ENCODE results near the gene GALNT17.

The GALNT17 gene

DNA sequence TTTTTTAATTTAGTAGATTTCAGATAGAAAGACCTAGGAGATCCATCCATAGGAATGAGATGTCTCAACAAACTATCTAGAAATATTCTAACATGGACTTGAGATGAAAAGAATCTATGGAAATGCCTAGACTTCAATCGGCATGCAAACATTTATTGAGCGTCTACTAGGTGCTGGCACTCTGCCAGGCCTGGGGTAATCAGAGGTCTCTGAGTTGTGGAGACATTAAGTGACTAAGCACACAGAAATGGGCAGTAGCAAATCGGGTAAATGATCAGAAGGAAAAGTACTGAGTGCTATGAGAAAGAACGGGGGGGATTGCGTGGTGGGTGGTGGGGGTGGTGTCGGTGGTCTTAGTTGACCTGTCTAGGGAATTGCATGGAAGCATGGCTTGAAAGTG is 466.6 kb downstream of the GALNT17 start:
- POLR2A ChIA-PET (ENCODE audit: low non-redundant PET) = no interaction called here
- CTCF ChIA-PET = no interaction called here

GRCh38 chr7:71601851-71602250 is 469.9 kb downstream of the GALNT17 start:
- CTCF ChIA-PET = no interaction called here

More for the DNA sequence above, 466.6 kb downstream of the GALNT17 start:
- DNase-seq (ENCODE audit: low spot score) = no peak
- TF ChIP-seq, protein P1, sequence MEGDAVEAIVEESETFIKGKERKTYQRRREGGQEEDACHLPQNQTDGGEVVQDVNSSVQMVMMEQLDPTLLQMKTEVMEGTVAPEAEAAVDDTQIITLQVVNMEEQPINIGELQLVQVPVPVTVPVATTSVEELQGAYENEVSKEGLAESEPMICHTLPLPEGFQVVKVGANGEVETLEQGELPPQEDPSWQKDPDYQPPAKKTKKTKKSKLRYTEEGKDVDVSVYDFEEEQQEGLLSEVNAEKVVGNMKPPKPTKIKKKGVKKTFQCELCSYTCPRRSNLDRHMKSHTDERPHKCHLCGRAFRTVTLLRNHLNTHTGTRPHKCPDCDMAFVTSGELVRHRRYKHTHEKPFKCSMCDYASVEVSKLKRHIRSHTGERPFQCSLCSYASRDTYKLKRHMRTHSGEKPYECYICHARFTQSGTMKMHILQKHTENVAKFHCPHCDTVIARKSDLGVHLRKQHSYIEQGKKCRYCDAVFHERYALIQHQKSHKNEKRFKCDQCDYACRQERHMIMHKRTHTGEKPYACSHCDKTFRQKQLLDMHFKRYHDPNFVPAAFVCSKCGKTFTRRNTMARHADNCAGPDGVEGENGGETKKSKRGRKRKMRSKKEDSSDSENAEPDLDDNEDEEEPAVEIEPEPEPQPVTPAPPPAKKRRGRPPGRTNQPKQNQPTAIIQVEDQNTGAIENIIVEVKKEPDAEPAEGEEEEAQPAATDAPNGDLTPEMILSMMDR (conservative IDR thresholded peaks at IDR 0.05; ENCODE audit: low read depth) = no peak
- no peak overlapping the region for H3K27ac ChIP-seq

GRCh38 chr7:71604818-71605414 is 473.0 kb downstream of the GALNT17 start:
- POLR2A ChIA-PET (ENCODE audit: low non-redundant PET) = no interaction called here
- TF ChIP-seq, protein P1 (conservative IDR thresholded peaks at IDR 0.05; ENCODE audit: low read depth) = no peak
- CTCF ChIA-PET = no interaction called here
- H3K27ac ChIP-seq = no peak overlapping the region
- DNase-seq (ENCODE audit: low spot score) = no peak

More at GRCh38 chr7:71601851-71602250, 469.9 kb downstream of the GALNT17 start:
- DNase-seq (ENCODE audit: low spot score) = no peak
- POLR2A ChIA-PET (ENCODE audit: low non-redundant PET) = no interaction called here
- TF ChIP-seq, protein P1 (conservative IDR thresholded peaks at IDR 0.05; ENCODE audit: low read depth) = no peak
- no peak overlapping the region for H3K27ac ChIP-seq

DNA sequence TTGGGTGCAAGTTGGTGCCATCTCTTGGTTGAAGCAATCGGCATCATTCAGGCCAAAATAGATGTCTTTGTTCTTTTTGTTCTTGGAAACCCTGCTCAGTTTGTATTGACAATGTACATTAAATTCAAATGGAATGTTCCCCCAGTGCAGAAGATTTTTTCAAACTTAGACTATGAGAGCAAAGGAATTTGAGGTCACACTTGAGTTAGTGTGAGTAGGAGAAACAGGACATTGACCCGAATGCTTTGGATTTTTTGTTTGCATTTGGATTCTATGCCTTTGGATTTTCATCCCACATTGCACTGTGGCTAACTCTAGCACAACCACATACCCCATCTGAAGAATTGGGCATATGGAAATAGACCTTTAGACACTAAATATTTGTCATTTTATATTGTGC is 480.0 kb downstream of the GALNT17 start:
- POLR2A ChIA-PET (ENCODE audit: low non-redundant PET) = no interaction called here
- CTCF ChIA-PET = no interaction called here
- no peak for DNase-seq (ENCODE audit: low spot score)
- H3K27ac ChIP-seq = no peak overlapping the region
- TF ChIP-seq, protein P1 (conservative IDR thresholded peaks at IDR 0.05; ENCODE audit: low read depth) = no peak

GRCh38 chr7:71612911-71613310 is 481.0 kb downstream of the GALNT17 start:
- no peak for DNase-seq (ENCODE audit: low spot score)
- ChIA-PET CTCF (interaction anchor here (0.6 kb wide), 1 partner anchor 15 kb away, joined by 4 read pairs; no protein-coding TSS in a partner anchor), POLR2A (ENCODE audit: low non-redundant PET) (no interaction called here)
- TF ChIP-seq, protein P1 (conservative IDR thresholded peaks at IDR 0.05; ENCODE audit: low read depth) = no peak
- no peak overlapping the region for H3K27ac ChIP-seq

DNA sequence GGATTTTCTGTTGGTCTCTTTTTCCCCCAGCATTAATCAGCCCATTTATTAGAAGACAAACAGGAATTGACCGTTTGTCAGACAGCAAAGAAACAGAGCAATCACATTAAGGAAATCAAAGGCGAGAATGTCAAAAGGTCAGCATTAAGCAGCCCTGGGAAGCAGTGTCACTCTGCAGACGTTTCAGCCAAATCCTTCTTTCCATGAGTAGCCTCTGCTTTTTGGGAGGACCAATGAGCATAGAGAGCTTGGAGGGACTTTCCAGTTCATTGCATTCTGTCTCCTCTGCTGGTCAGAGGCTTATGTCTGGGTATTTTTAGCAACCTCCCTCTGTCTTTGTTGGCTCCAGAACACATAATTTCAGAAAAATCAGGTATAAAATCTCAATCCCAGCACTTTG is 481.4 kb downstream of the GALNT17 start:
- CTCF ChIA-PET = interaction anchor here (0.6 kb wide), 1 partner anchor 14 kb away, joined by 4 read pairs; no protein-coding TSS in a partner anchor
- TF ChIP-seq, protein P1 (conservative IDR thresholded peaks at IDR 0.05; ENCODE audit: low read depth) = no peak
- DNase-seq (ENCODE audit: low spot score) = no peak
- POLR2A ChIA-PET (ENCODE audit: low non-redundant PET) = no interaction called here
- no peak overlapping the region for H3K27ac ChIP-seq

Data from RWPE1 (cell line).